ENCODE measurements around the gene TREM2.

The TREM2 gene

DNA sequence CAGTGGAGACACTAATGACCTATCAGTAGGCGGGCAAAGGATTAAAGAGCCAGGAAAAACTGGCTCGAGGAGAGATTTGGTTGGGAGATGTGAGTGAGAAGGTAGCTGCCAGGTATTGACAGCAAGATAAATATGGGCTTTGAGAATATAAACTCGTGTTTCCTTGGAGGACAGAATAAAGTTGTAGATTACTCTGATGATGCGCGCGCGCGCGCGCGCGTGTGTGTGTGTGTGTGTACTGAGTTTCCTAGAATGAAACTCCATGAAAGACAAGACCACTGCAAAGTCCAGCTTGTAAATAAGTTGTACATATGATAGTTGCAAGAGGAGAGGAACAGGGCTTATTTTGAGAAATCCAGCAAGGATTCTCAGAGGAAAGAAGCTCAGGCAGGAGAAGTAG is 13.3 kb upstream of the TREM2 start:
- Histone ChIP-seq H3K27ac (ENCODE audit: insufficient read depth in 1 of 2, low read depth in 1 of 2, low read length in 2 of 2, poor library complexity in 1 of 2, severe bottlenecking in 2 of 2) (no peak overlapping the region), H3K4me3 (ENCODE audit: control insufficient read depth in 1 of 7, extremely low read depth in 1 of 7, insufficient read depth in 4 of 7, low read depth in 2 of 7, low read length in 6 of 7) (no peak overlapping the region), H3K36me3 (ENCODE audit: control insufficient read depth in 4 of 4, insufficient read depth in 4 of 4, low read length in 3 of 4) (no peaks in the 10 kb centered on the region), H3K27me3 (replicated peaks in 2 of 5; ENCODE audit: control insufficient read depth in 4 of 5, insufficient read depth in 5 of 5, low read length in 4 of 5) (peaks cover 0 to 2% (median 0%) of the 10 kb centered on the region in 5 experiments), H3K4me1 (ENCODE audit: control extremely low read depth in 1 of 4, control insufficient read depth in 4 of 4, insufficient read depth in 4 of 4, low read length in 3 of 4) (no peaks in the 10 kb centered on the region), H3K9me3 (ENCODE audit: control extremely low read depth in 1 of 5, control insufficient read depth in 4 of 5, insufficient read depth in 2 of 5, low read depth in 1 of 5, low read length in 4 of 5) (no peaks in the 10 kb centered on the region)
- POLR2A ChIA-PET = no interaction called here
- WGBS (ENCODE audit: insufficient coverage) = 100% methylated on average over 12 of the region's 12 CpGs
- CTCF ChIA-PET = interaction anchor here (1.2 to 1.7 kb wide), 4 partner anchors 12 to 144 kb away, joined by 4 to 5 read pairs (median 5); no protein-coding TSS in a partner anchor
- no peak for DNase-seq

DNA sequence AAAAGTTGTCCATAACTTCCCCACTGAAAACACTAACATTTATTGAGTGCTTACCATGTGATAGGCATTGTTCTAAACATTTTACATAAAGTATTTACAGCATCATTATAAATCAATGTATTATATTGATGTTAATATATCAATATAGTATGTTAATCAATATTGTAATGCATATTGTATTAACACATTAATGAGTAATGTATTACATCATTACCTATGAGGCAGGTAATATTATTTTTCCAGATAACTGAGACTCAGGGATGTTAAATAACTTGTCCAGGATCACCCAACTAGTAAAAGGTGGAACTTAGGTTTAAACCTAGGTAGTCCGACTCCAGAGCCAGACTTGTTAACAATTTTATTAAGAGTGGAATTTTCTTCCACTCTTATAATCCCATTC is 12.2 kb upstream of the TREM2 start:
- CTCF ChIA-PET = no interaction called here
- WGBS (ENCODE audit: insufficient coverage) = 100% methylated on average over 1 of the region's 1 CpG
- no peak overlapping the region for H3K4me3 ChIP-seq (ENCODE audit: control insufficient read depth in 1 of 7, extremely low read depth in 1 of 7, insufficient read depth in 4 of 7, low read depth in 2 of 7, low read length in 6 of 7)
- no peak overlapping the region for H3K27ac ChIP-seq (ENCODE audit: insufficient read depth in 1 of 2, low read depth in 1 of 2, low read length in 2 of 2, poor library complexity in 1 of 2, severe bottlenecking in 2 of 2)
- no peaks in the 10 kb centered on the region for H3K36me3 ChIP-seq (ENCODE audit: control insufficient read depth in 4 of 4, insufficient read depth in 4 of 4, low read length in 3 of 4)
- H3K27me3 ChIP-seq (replicated peaks in 2 of 5; ENCODE audit: control insufficient read depth in 4 of 5, insufficient read depth in 5 of 5, low read length in 4 of 5) = peaks cover 0 to 2% (median 0%) of the 10 kb centered on the region in 5 experiments
- POLR2A ChIA-PET = interaction anchor here (0.6 kb wide), 1 partner anchor 10 kb away, joined by 3 read pairs; no protein-coding TSS in a partner anchor
- no peaks in the 10 kb centered on the region for H3K4me1 ChIP-seq (ENCODE audit: control extremely low read depth in 1 of 4, control insufficient read depth in 4 of 4, insufficient read depth in 4 of 4, low read length in 3 of 4)
- no peak for DNase-seq
- no peaks in the 10 kb centered on the region for H3K9me3 ChIP-seq (ENCODE audit: control extremely low read depth in 1 of 5, control insufficient read depth in 4 of 5, insufficient read depth in 2 of 5, low read depth in 1 of 5, low read length in 4 of 5)

DNA sequence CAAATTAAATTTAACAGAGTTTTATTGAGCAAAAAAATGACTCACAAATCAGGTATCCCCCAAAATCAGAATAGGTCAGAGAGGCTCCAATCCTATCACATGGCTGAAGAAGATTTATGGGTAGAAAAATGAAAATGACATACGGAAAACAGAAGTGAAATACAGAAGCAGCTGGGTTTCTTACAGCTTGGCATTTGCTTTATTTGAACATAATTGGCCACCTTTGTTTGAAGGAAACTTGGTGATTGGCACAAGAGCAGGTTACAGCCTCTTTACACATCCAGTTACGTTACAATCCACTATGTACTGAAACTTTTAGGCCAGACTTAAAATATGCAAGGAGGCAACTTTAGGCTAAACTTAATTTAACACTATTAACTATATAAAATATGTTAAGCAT is 11.7 kb upstream of the TREM2 start:
- 14% methylated on average over 1 of the region's 2 CpGs for WGBS (ENCODE audit: insufficient coverage)
- peak in 2 of 3 donors; percentile 39 to 40 for DNase-seq
- Histone ChIP-seq H3K4me1 (ENCODE audit: control extremely low read depth in 1 of 4, control insufficient read depth in 4 of 4, insufficient read depth in 4 of 4, low read length in 3 of 4) (no peaks in the 10 kb centered on the region), H3K36me3 (ENCODE audit: control insufficient read depth in 4 of 4, insufficient read depth in 4 of 4, low read length in 3 of 4) (no peaks in the 10 kb centered on the region), H3K27ac (ENCODE audit: insufficient read depth in 1 of 2, low read depth in 1 of 2, low read length in 2 of 2, poor library complexity in 1 of 2, severe bottlenecking in 2 of 2) (no peak overlapping the region), H3K4me3 (ENCODE audit: control insufficient read depth in 1 of 7, extremely low read depth in 1 of 7, insufficient read depth in 4 of 7, low read depth in 2 of 7, low read length in 6 of 7) (no peak overlapping the region), H3K27me3 (replicated peaks in 2 of 5; ENCODE audit: control insufficient read depth in 4 of 5, insufficient read depth in 5 of 5, low read length in 4 of 5) (peaks cover 0 to 2% (median 0%) of the 10 kb centered on the region in 5 experiments), H3K9me3 (ENCODE audit: control extremely low read depth in 1 of 5, control insufficient read depth in 4 of 5, insufficient read depth in 2 of 5, low read depth in 1 of 5, low read length in 4 of 5) (no peaks in the 10 kb centered on the region)
- ChIA-PET POLR2A (interaction anchor here (0.6 kb wide), 1 partner anchor 9 kb away, joined by 3 read pairs; no protein-coding TSS in a partner anchor), CTCF (interaction anchor here (1.4 kb wide), 1 partner anchor 8 kb away, joined by 6 read pairs; no protein-coding TSS in a partner anchor)

DNA sequence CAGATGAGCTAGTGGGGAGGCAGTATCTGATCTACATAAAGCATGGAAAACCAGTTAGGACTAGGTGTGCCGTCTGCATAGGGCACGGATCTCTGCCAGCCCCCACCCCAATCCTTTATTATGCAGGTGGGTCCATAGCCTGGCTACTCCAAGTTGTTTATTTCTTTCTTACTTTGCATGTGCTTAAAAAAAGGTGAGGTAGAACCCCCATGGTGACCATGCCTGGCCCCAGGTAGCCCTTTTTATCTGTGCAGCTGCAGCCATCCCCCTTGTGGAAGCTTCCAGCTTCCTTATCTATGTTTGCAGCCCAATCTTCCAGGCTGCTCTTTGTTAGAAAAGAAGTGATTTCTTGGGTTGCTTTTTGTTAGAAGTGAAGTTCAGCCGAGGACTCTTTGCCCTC is 9.0 kb upstream of the TREM2 start:
- Histone ChIP-seq H3K27me3 (replicated peaks in 2 of 5; ENCODE audit: control insufficient read depth in 4 of 5, insufficient read depth in 5 of 5, low read length in 4 of 5) (no peaks in the 10 kb centered on the region), H3K27ac (ENCODE audit: insufficient read depth in 1 of 2, low read depth in 1 of 2, low read length in 2 of 2, poor library complexity in 1 of 2, severe bottlenecking in 2 of 2) (no peak overlapping the region), H3K36me3 (ENCODE audit: control insufficient read depth in 4 of 4, insufficient read depth in 4 of 4, low read length in 3 of 4) (no peaks in the 10 kb centered on the region), H3K4me3 (ENCODE audit: control insufficient read depth in 1 of 7, extremely low read depth in 1 of 7, insufficient read depth in 4 of 7, low read depth in 2 of 7, low read length in 6 of 7) (no peak overlapping the region), H3K9me3 (ENCODE audit: control extremely low read depth in 1 of 5, control insufficient read depth in 4 of 5, insufficient read depth in 2 of 5, low read depth in 1 of 5, low read length in 4 of 5) (no peaks in the 10 kb centered on the region), H3K4me1 (ENCODE audit: control extremely low read depth in 1 of 4, control insufficient read depth in 4 of 4, insufficient read depth in 4 of 4, low read length in 3 of 4) (no peaks in the 10 kb centered on the region)
- DNase-seq = peak in 1 of 3 donors; percentile 10
- CTCF ChIA-PET = interaction anchor here (1.3 kb wide), 1 partner anchor 133 kb away, joined by 3 read pairs; no protein-coding TSS in a partner anchor
- WGBS (ENCODE audit: insufficient coverage) = 100% methylated on average over 2 of the region's 3 CpGs
- POLR2A ChIA-PET = no interaction called here

DNA sequence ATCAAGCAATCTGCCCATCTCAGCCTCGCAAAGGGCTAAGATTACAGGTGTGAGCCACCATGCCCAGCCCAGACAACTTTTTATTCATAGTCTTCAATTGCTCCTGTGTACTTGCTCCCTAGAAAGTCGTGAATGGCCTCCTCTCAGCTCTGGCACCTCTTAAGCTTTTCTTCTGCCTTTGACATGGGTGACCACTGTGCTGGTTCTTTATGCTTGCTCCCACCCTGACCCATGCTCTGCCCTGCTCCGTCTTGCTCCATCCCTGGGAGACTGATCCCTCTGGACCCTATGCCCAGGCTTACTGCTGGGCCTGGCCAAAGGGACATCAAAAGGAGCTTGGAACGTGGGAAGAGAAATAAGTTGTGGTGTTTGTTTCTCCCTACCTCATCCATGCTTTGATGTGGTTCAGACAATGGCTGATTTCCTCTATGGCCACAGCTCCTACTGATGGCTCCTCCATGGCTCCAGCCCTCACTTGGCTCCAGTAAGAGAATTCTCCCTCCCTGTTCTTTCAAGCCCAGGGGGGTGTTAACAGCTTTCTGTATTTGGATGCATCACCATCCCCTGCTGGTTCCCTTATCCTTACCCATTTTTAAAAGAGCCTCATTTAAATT is 7.7 kb upstream of the TREM2 start:
- Histone ChIP-seq H3K4me1 (ENCODE audit: control extremely low read depth in 1 of 4, control insufficient read depth in 4 of 4, insufficient read depth in 4 of 4, low read length in 3 of 4) (no peaks in the 10 kb centered on the region), H3K4me3 (ENCODE audit: control insufficient read depth in 1 of 7, extremely low read depth in 1 of 7, insufficient read depth in 4 of 7, low read depth in 2 of 7, low read length in 6 of 7) (no peak overlapping the region), H3K36me3 (ENCODE audit: control insufficient read depth in 4 of 4, insufficient read depth in 4 of 4, low read length in 3 of 4) (no peaks in the 10 kb centered on the region), H3K9me3 (ENCODE audit: control extremely low read depth in 1 of 5, control insufficient read depth in 4 of 5, insufficient read depth in 2 of 5, low read depth in 1 of 5, low read length in 4 of 5) (no peaks in the 10 kb centered on the region), H3K27ac (ENCODE audit: insufficient read depth in 1 of 2, low read depth in 1 of 2, low read length in 2 of 2, poor library complexity in 1 of 2, severe bottlenecking in 2 of 2) (no peak overlapping the region), H3K27me3 (replicated peaks in 2 of 5; ENCODE audit: control insufficient read depth in 4 of 5, insufficient read depth in 5 of 5, low read length in 4 of 5) (no peaks in the 10 kb centered on the region)
- ChIA-PET CTCF (interaction anchor here (1.0 to 7.3 kb wide), 4 partner anchors 9 to 149 kb away, joined by 3 to 40 read pairs (median 4); no protein-coding TSS in a partner anchor), POLR2A (no interaction called here)
- 97% methylated on average over 3 of the region's 4 CpGs for WGBS (ENCODE audit: insufficient coverage)
- DNase-seq = no peak

DNA sequence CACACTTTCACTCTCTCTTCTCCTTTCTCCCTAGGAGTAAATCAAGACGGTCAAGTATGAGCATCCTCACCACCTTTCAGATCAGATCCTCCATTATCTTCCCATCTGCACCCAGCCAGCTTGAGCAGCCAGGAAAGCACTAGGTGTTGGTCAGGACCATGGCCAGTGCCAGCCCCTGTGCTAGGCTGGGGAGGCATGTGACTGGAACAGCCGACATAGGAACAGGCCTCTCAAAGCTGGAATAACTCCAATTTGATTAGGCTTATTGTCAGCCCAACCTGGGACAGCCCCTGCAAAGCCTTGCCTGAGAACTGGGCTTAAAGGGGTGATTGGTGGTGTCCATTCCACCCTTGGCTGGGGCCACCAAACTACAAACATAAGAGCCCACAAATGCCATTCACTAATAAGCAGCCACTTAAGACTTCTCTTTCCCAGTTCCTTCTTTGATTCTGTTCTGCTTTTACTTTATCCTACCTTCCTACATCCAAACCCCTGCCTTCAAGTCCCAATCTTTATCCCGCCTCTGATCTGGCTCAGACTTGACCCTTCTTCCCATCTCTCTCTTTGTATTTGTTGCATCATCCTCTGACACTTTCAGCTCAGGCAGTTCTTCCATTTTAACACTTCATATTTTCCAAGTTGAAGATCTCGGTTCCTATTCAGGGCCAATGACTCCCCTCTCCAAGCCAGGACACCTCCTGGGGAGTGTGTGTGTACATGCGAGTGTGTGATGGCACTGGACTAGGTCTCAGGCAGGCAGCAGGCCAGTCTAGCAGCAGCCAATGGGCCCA is 4.5 kb upstream of the TREM2 start:
- H3K36me3 ChIP-seq (ENCODE audit: control insufficient read depth in 4 of 4, insufficient read depth in 4 of 4, low read length in 3 of 4) = no peaks in the 10 kb centered on the region
- H3K27me3 ChIP-seq (replicated peaks in 2 of 5; ENCODE audit: control insufficient read depth in 4 of 5, insufficient read depth in 5 of 5, low read length in 4 of 5) = peaks cover 0 to 2% (median 0%) of the 10 kb centered on the region in 5 experiments
- WGBS (ENCODE audit: insufficient coverage) = 88% methylated on average over 4 of the region's 5 CpGs
- no peak overlapping the region for H3K27ac ChIP-seq (ENCODE audit: insufficient read depth in 1 of 2, low read depth in 1 of 2, low read length in 2 of 2, poor library complexity in 1 of 2, severe bottlenecking in 2 of 2)
- ChIA-PET CTCF (interaction anchor here (1.2 to 7.3 kb wide), 2 partner anchors 14 to 75 kb away, joined by 4 to 40 read pairs; no protein-coding TSS in a partner anchor), POLR2A (no interaction called here)
- no peak overlapping the region for H3K4me3 ChIP-seq (ENCODE audit: control insufficient read depth in 1 of 7, extremely low read depth in 1 of 7, insufficient read depth in 4 of 7, low read depth in 2 of 7, low read length in 6 of 7)
- H3K9me3 ChIP-seq (ENCODE audit: control extremely low read depth in 1 of 5, control insufficient read depth in 4 of 5, insufficient read depth in 2 of 5, low read depth in 1 of 5, low read length in 4 of 5) = no peaks in the 10 kb centered on the region
- DNase-seq = peak in 2 of 3 donors; percentile 16 to 29
- peaks cover 0 to 3% (median 1%) of the 10 kb centered on the region in 4 experiments for H3K4me1 ChIP-seq (ENCODE audit: control extremely low read depth in 1 of 4, control insufficient read depth in 4 of 4, insufficient read depth in 4 of 4, low read length in 3 of 4)
